Activated T-helper 1 cell treated with anti-CD3 and anti-CD28 coated beads, Interleukin-12 subunit alpha, Interleukin-12 subunit beta, Interleukin-2, Interleukin-4 antibody, amounts not matched to agents 30 ng/mL and 10 ng/mL and 1 ng/mL, durations not matched to agents 14 hours and 24 hours and 36 hours (primary cell): Measurements from ENCODE around the gene PCDHGB2. TPM values are rescaled to one million over a fixed set of nuclear protein-coding genes. Genes with fewer than 3 reads are reported as not detected.
"Not testable (repeated sequence)": the region's sequence is repeated elsewhere in the genome, so short reads cannot be mapped to it uniquely, and the experiment has no call there.

ENCODE experiments used
- DNase-seq: peaks from one replicate; pipeline ENCODE4 v3.0.0; 2021; ENCODE audit warnings: low spot score
- H3K27ac Mint-ChIP-seq: one replicate; pipeline ENCODE4 v1.8.0; 2021; ENCODE audit warnings: mild to moderate bottlenecking, mixed read lengths
- H3K27me3 Mint-ChIP-seq: one replicate; pipeline ENCODE4 v1.8.0; 2022; ENCODE audit warnings: mild to moderate bottlenecking, moderate library complexity, mixed read lengths; ENCODE audit not compliant: insufficient read depth
- H3K36me3 Mint-ChIP-seq: one replicate; pipeline ENCODE4 v1.8.0; 2021; ENCODE audit warnings: low read depth, mixed read lengths
- H3K4me1 Mint-ChIP-seq: one replicate; pipeline ENCODE4 v1.8.0; 2021; ENCODE audit warnings: low read depth, mixed read lengths
- H3K4me3 Mint-ChIP-seq: one replicate; pipeline ENCODE4 v1.8.0; 2021; ENCODE audit warnings: mild to moderate bottlenecking, moderate library complexity, mixed read lengths
- H3K9me3 Mint-ChIP-seq: one replicate; pipeline ENCODE4 v1.8.0; 2021; ENCODE audit warnings: mixed read lengths
- intact Hi-C: fragments of 100-400 bp; cut with micrococcal nuclease; formaldehyde crosslinking; loops from one replicate; pipeline ENCODE4 v1.15.1; 2024
- total RNA-seq: library from RNA; stranded (reverse); gene quantifications from 2 replicates; pipeline ENCODE4 v1.2.3, GENCODE V29; 2022

PCDHGB2 gene
- total RNA-seq, 1 donor from 2014 or later, result 0.47 TPM

GRCh38 chr5:141397756-141398551 is 38.2 kb downstream of the PCDHGB2 start, which contains the start of gene PCDHGB5:
TSS of gene PCDHGB5 (plus strand) at chr5:141397947. CDS start at chr5:141398128, 181 bp downstream.
- not testable (repeated sequence) for H3K4me1 Mint-ChIP-seq, H3K27ac Mint-ChIP-seq, H3K36me3 Mint-ChIP-seq
- H3K27me3 Mint-ChIP-seq, result peaks cover 27% of the 10 kb centered on the region
- H3K4me3 Mint-ChIP-seq, result peak within 1 kb of the TSS; percentile 37
- intact Hi-C loops, result loop anchor here (5.0 kb wide), 1 partner anchor 36 kb away; the partner anchor contains the start of gene PCDHGA5
- DNase-seq, result peak; percentile 21
- peaks cover 31% of the 10 kb centered on the region for H3K9me3 Mint-ChIP-seq

GRCh38 chr5:141398608-141399007 is 38.8 kb downstream of the PCDHGB2 start:
- H3K9me3 Mint-ChIP-seq, result peaks cover 32% of the 10 kb centered on the region
- H3K27me3 Mint-ChIP-seq, result peaks cover 27% of the 10 kb centered on the region
- no peaks in the 10 kb centered on the region for H3K36me3 Mint-ChIP-seq
- intact Hi-C loops, result loop anchor here (5.0 kb wide), 1 partner anchor 36 kb away; the partner anchor contains the start of gene PCDHGA5
- no peak overlapping the region for H3K27ac Mint-ChIP-seq
- H3K4me3 Mint-ChIP-seq, result no peak overlapping the region
- H3K4me1 Mint-ChIP-seq, result no peaks in the 10 kb centered on the region
- no peak for DNase-seq

- peaks cover 26% of the 10 kb centered on the region for H3K27me3 Mint-ChIP-seq
These were observed 39.9 kb downstream of the PCDHGB2 start for GRCh38 chr5:141399555-141400258.

GRCh38 chr5:141402553-141403243 is 42.9 kb downstream of the PCDHGB2 start, which contains the start of gene PCDHGA9:
TSS of gene PCDHGA9 (plus strand) at chr5:141402778. CDS start at chr5:141402953, 175 bp downstream.
- Mint-ChIP-seq H3K27ac (no peak within 1 kb of the TSS), H3K4me3 (no peak within 1 kb of the TSS), H3K27me3 (peaks cover 21% of the 10 kb centered on the region), H3K9me3 (peaks cover 19% of the 10 kb centered on the region), H3K4me1 (no peaks in the 10 kb centered on the region), H3K36me3 (no peaks in the 10 kb centered on the region)
- intact Hi-C loops, result no loop called here
- no peak for DNase-seq

More at GRCh38 chr5:141399555-141400258, 39.9 kb downstream of the PCDHGB2 start:
- H3K36me3 Mint-ChIP-seq, result no peaks in the 10 kb centered on the region
- H3K4me1 Mint-ChIP-seq, result no peaks in the 10 kb centered on the region
- DNase-seq, result no peak
- peaks cover 24% of the 10 kb centered on the region for H3K9me3 Mint-ChIP-seq
- intact Hi-C loops, result loop anchor here (2.0 to 5.0 kb wide), 2 partner anchors 35 to 37 kb away; partner anchors contain the start of gene PCDHGA5
- no peak overlapping the region for H3K27ac Mint-ChIP-seq
- no peak overlapping the region for H3K4me3 Mint-ChIP-seq

- no peak overlapping the region for H3K4me3 Mint-ChIP-seq
- DNase-seq, result no peak
- peaks cover 19% of the 10 kb centered on the region for H3K9me3 Mint-ChIP-seq
- H3K27ac Mint-ChIP-seq, result no peak overlapping the region
- intact Hi-C loops, result no loop called here
- H3K27me3 Mint-ChIP-seq, result peaks cover 28% of the 10 kb centered on the region
- no peaks in the 10 kb centered on the region for H3K36me3 Mint-ChIP-seq
- no peaks in the 10 kb centered on the region for H3K4me1 Mint-ChIP-seq
These were observed 43.6 kb downstream of the PCDHGB2 start for GRCh38 chr5:141403387-141403786.

- DNase-seq, result peak; percentile 23
These were observed 48.2 kb downstream of the PCDHGB2 start, which contains the start of gene PCDHGB6 for GRCh38 chr5:141407790-141408505. TSS of gene PCDHGB6 (plus strand) at chr5:141408021. CDS start at chr5:141408203, 182 bp downstream.

GRCh38 chr5:141409598-141410306 is 50.0 kb downstream of the PCDHGB2 start:
- Mint-ChIP-seq H3K36me3 (no peaks in the 10 kb centered on the region), H3K4me3 (no peak overlapping the region), H3K27ac (no peak overlapping the region), H3K4me1 (peaks cover 7% of the 10 kb centered on the region), H3K27me3 (peaks cover 38% of the 10 kb centered on the region), H3K9me3 (peaks cover 19% of the 10 kb centered on the region)
- no peak for DNase-seq
- intact Hi-C loops, result loop anchor here (5.0 to 10.0 kb wide), 2 partner anchors 37 to 565 kb away; partner anchors contain the start of genes PCDHA8, PCDHA9, PCDHGA6 and PCDHGB3

More at GRCh38 chr5:141407790-141408505, 48.2 kb downstream of the PCDHGB2 start, which contains the start of gene PCDHGB6:
- H3K4me1 Mint-ChIP-seq, H3K27ac Mint-ChIP-seq, intact Hi-C loops, H3K36me3 Mint-ChIP-seq: not testable (repeated sequence)
- H3K27me3 Mint-ChIP-seq, result peaks cover 26% of the 10 kb centered on the region
- H3K4me3 Mint-ChIP-seq, result peak within 1 kb of the TSS; percentile 66
- H3K9me3 Mint-ChIP-seq, result peaks cover 16% of the 10 kb centered on the region

- Mint-ChIP-seq H3K4me1 (peaks cover 7% of the 10 kb centered on the region), H3K9me3 (peaks cover 19% of the 10 kb centered on the region), H3K4me3 (no peak overlapping the region), H3K27me3 (peaks cover 45% of the 10 kb centered on the region), H3K36me3 (no peaks in the 10 kb centered on the region), H3K27ac (no peak overlapping the region)
- intact Hi-C loops, result loop anchor here (5.0 to 10.0 kb wide), 2 partner anchors 39 to 567 kb away; partner anchors contain the start of genes PCDHA8, PCDHA9, PCDHGA6 and PCDHGB3
- no peak for DNase-seq
These were observed 51.8 kb downstream of the PCDHGB2 start for GRCh38 chr5:141411575-141411974.

Other genes with a start within 250 kb of the PCDHGB2 start
- not detected in 2 replicates for gene PCDHB4, start 238.2 kb upstream of the PCDHGB2 start, total RNA-seq
- not detected in 2 replicates for gene PCDHB5, start 224.8 kb upstream of the PCDHGB2 start, total RNA-seq
- not detected in 2 replicates for gene PCDHB6, start 209.9 kb upstream of the PCDHGB2 start, total RNA-seq
- gene PCDHB7, start 187.3 kb upstream of the PCDHGB2 start, total RNA-seq, result not detected in 2 replicates
- gene PCDHB8, start 182.2 kb upstream of the PCDHGB2 start, total RNA-seq, result not detected in 2 replicates
- not detected in 2 replicates for gene PCDHB16, start 177.6 kb upstream of the PCDHGB2 start, total RNA-seq
- not detected in 2 replicates for gene PCDHB9, start 172.8 kb upstream of the PCDHGB2 start, total RNA-seq
- not detected in 2 replicates for gene PCDHB10, start 167.6 kb upstream of the PCDHGB2 start, total RNA-seq
- gene PCDHB11, start 160.4 kb upstream of the PCDHGB2 start, total RNA-seq, result not detected in 2 replicates
- not detected in 2 replicates for gene PCDHB12, start 151.3 kb upstream of the PCDHGB2 start, total RNA-seq
- gene PCDHB13, start 146.1 kb upstream of the PCDHGB2 start, total RNA-seq, result not detected in 2 replicates
- not detected in 2 replicates for gene PCDHB14, start 136.7 kb upstream of the PCDHGB2 start, total RNA-seq
- gene PCDHB15, start 114.6 kb upstream of the PCDHGB2 start, total RNA-seq, result not detected in 2 replicates
- gene SLC25A2, start 55.9 kb upstream of the PCDHGB2 start, total RNA-seq, result 0.20 and 0.57 TPM in 2 replicates
- 71.6 and 73.7 TPM in 2 replicates for gene TAF7, start 39.2 kb upstream of the PCDHGB2 start, total RNA-seq
- 0.10 TPM in 2 replicates for gene PCDHGA1, start 29.5 kb upstream of the PCDHGB2 start, total RNA-seq
- 0.08 and 0.17 TPM in 2 replicates for gene PCDHGA2, start 21.2 kb upstream of the PCDHGB2 start, total RNA-seq
- gene PCDHGA3, start 16.2 kb upstream of the PCDHGB2 start, total RNA-seq, result 0.10 TPM in 1 of 2 replicates, not detected in the other
- 0.18 and 0.32 TPM in 2 replicates for gene PCDHGB1, start 9.9 kb upstream of the PCDHGB2 start, total RNA-seq
- gene PCDHGA4, start 5.0 kb upstream of the PCDHGB2 start, total RNA-seq, result 0.21 and 0.44 TPM in 2 replicates
- 0.24 and 0.31 TPM in 2 replicates for gene PCDHGA5, start 4.2 kb downstream of the PCDHGB2 start, total RNA-seq
- 0.47 and 0.66 TPM in 2 replicates for gene PCDHGB3, start 10.2 kb downstream of the PCDHGB2 start, total RNA-seq
- gene PCDHGA6, start 13.9 kb downstream of the PCDHGB2 start, total RNA-seq, result 0.16 and 0.42 TPM in 2 replicates
- 0.16 and 0.22 TPM in 2 replicates for gene PCDHGA7, start 22.7 kb downstream of the PCDHGB2 start, total RNA-seq
- gene PCDHGB4, start 27.7 kb downstream of the PCDHGB2 start, total RNA-seq, result 0.18 and 0.27 TPM in 2 replicates
- 0.03 TPM in 1 of 2 replicates, not detected in the other for gene PCDHGA8, start 32.6 kb downstream of the PCDHGB2 start, total RNA-seq
- 0.56 and 0.83 TPM in 2 replicates for gene PCDHGB5, start 38.0 kb downstream of the PCDHGB2 start, total RNA-seq
- gene PCDHGA9, start 42.8 kb downstream of the PCDHGB2 start, total RNA-seq, result 0.21 and 0.39 TPM in 2 replicates
- gene PCDHGB6, start 48.0 kb downstream of the PCDHGB2 start, total RNA-seq, result 0.12 and 0.18 TPM in 2 replicates
- gene PCDHGA10, start 53.0 kb downstream of the PCDHGB2 start, total RNA-seq, result 0.10 and 0.13 TPM in 2 replicates
- 0.13 TPM in 1 of 2 replicates, not detected in the other for gene PCDHGB7, start 57.7 kb downstream of the PCDHGB2 start, total RNA-seq
- 0.16 and 0.24 TPM in 2 replicates for gene PCDHGA11, start 61.1 kb downstream of the PCDHGB2 start, total RNA-seq
- gene PCDHGA12, start 70.5 kb downstream of the PCDHGB2 start, total RNA-seq, result 0.18 TPM in 1 of 2 replicates, not detected in the other
- 0.31 and 0.32 TPM in 2 replicates for gene PCDHGC3, start 116.0 kb downstream of the PCDHGB2 start, total RNA-seq
- not detected in 2 replicates for gene PCDHGC4, start 125.0 kb downstream of the PCDHGB2 start, total RNA-seq
- gene PCDHGC5, start 129.1 kb downstream of the PCDHGB2 start, total RNA-seq, result not detected in 2 replicates